CD4-positive, alpha-beta T cell (primary cell): Measurements from ENCODE around the gene ZBTB20. TPM values are rescaled to one million over a fixed set of nuclear protein-coding genes. Genes with fewer than 3 reads are reported as not detected.

Experiments
- ATAC-seq: fragments of 200-7000 bp; cut with Tn5 transposase; one replicate; pipeline ENCODE4 v1.10.0; 2022; ENCODE audit warnings: mild to moderate bottlenecking; ENCODE audit not compliant: poor library complexity
- CTCF ChIA-PET: fragments of 350-600 bp; sonication (Branson Sonifier 250); formaldehyde crosslinking; loops from one replicate; lab custom pipeline; 2021; ENCODE audit warnings: antibody characterized with exemption, inconsistent platforms; lab: Charles Lee
- POLR2A ChIA-PET: fragments of 350-600 bp; sonication (Branson Sonifier 250); formaldehyde crosslinking; loops from one replicate; lab custom pipeline; 2021; ENCODE audit warnings: antibody characterized with exemption, inconsistent platforms; lab: Charles Lee
- DNase-seq, 14 experiments: peaks; one replicate each; pipeline ENCODE4 v3.0.0-alpha.2; 2013 to 2020; ENCODE audit warnings: mixed read lengths in 2 of 14
- H3K27ac ChIP-seq, 2 donors: one replicate each; pipeline versions ENCODE4 v1.5.1 to v1.7.0; 2013; ENCODE audit warnings: low read length in 2 of 2, low read depth in 1 of 2, mild to moderate bottlenecking in 1 of 2
- H3K27me3 ChIP-seq, 2 experiments: 1 replicate in 1 of 2; 2 replicates in 1 of 2; pipeline versions ENCODE4 v1.6.1 to v1.7.0; 2013; ENCODE audit warnings: low read length in 2 of 2, control low read depth in 1 of 2, mild to moderate bottlenecking in 1 of 2, moderate library complexity in 1 of 2; ENCODE audit not compliant: insufficient read depth in 2 of 2, control insufficient read depth in 1 of 2
- H3K36me3 ChIP-seq: one replicate; pipeline ENCODE4 v1.6.1; 2013; ENCODE audit warnings: low read length, control low read depth; ENCODE audit not compliant: insufficient read depth
- H3K4me1 ChIP-seq: one replicate; pipeline ENCODE4 v1.6.1; 2013; ENCODE audit warnings: low read length, control low read depth; ENCODE audit not compliant: insufficient read depth
- H3K4me3 ChIP-seq: one replicate; pipeline ENCODE4 v1.5.1; 2013; ENCODE audit warnings: mild to moderate bottlenecking, low read length, moderate library complexity
- H3K9me3 ChIP-seq, 2 experiments: 1 replicate in 1 of 2; 2 replicates in 1 of 2; pipeline versions ENCODE4 v1.6.1 to v1.7.0; 2013; ENCODE audit warnings: low read length in 2 of 2, mild to moderate bottlenecking in 2 of 2, control low read depth in 1 of 2, moderate library complexity in 1 of 2; ENCODE audit not compliant: control insufficient read depth in 1 of 2, insufficient read depth in 1 of 2
- H3K27ac Mint-ChIP-seq: one replicate; pipeline ENCODE4 v1.8.0; 2020; ENCODE audit warnings: mixed read lengths
- H3K27me3 Mint-ChIP-seq: one replicate; pipeline ENCODE4 v1.8.0; 2021; ENCODE audit warnings: mixed read lengths
- H3K36me3 Mint-ChIP-seq: one replicate; pipeline ENCODE4 v1.8.0; 2021; ENCODE audit warnings: low read depth, mixed read lengths
- H3K4me1 Mint-ChIP-seq: one replicate; pipeline ENCODE4 v1.8.0; 2021; ENCODE audit warnings: low read depth, mixed read lengths
- H3K4me3 Mint-ChIP-seq: one replicate; pipeline ENCODE4 v1.8.0; 2020; ENCODE audit warnings: mild to moderate bottlenecking, mixed read lengths
- H3K9me3 Mint-ChIP-seq: one replicate; pipeline ENCODE4 v1.8.0; 2020; ENCODE audit warnings: mixed read lengths
- intact Hi-C, 2 experiments: fragments of 100-400 bp; cut with DNase I in 1 of 2; cut with micrococcal nuclease in 1 of 2; formaldehyde crosslinking; loops; one replicate each; pipeline versions ENCODE4 v1.15.1 to v1.9.0; 2023 to 2025; cut with DNase I, micrococcal nuclease
- total RNA-seq, 174 experiments: library from RNA in 2 of 174; stranded (reverse) in 2 of 174; gene quantifications; one replicate each; pipeline ENCODE4 v1.2.3 and lab custom pipeline; 2021 to 2026
- TF ChIP-seq, protein P1 (sequence below): fragments of 200-600 bp; IDR thresholded peaks from one replicate; pipeline ENCODE4 v1.8.0; 2022; ENCODE audit warnings: antibody characterized with exemption, mild to moderate bottlenecking

ZBTB20 gene
- total RNA-seq, 2 experiments from 2014 or later = 41.6 to 47.4 TPM

DNA sequence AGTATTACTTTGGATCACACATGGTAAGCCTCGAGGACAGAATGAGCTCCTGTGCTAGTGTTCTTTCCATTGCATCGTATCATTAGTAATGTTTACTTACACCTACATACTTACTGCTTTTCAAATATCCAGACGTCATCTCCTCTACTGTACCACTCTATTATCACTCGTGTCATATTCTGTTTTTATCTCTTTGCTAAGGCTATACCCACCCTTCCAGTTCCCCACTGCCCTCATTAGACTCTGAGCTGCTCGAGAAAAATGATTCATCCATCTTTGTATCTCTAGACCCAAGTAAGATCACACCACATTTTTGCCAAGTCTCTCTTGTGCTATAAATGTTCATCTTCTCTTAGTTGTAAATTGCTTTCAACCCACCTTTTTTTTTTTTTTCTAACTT, 607.6 kb downstream of the ZBTB20 start:
- CTCF ChIA-PET = no interaction called here
- TF ChIP-seq, protein P1, sequence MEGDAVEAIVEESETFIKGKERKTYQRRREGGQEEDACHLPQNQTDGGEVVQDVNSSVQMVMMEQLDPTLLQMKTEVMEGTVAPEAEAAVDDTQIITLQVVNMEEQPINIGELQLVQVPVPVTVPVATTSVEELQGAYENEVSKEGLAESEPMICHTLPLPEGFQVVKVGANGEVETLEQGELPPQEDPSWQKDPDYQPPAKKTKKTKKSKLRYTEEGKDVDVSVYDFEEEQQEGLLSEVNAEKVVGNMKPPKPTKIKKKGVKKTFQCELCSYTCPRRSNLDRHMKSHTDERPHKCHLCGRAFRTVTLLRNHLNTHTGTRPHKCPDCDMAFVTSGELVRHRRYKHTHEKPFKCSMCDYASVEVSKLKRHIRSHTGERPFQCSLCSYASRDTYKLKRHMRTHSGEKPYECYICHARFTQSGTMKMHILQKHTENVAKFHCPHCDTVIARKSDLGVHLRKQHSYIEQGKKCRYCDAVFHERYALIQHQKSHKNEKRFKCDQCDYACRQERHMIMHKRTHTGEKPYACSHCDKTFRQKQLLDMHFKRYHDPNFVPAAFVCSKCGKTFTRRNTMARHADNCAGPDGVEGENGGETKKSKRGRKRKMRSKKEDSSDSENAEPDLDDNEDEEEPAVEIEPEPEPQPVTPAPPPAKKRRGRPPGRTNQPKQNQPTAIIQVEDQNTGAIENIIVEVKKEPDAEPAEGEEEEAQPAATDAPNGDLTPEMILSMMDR = no peak
- intact Hi-C loops = no loop called here
- H3K4me3 ChIP-seq = no peak overlapping the region
- Mint-ChIP-seq H3K27me3 (no peaks in the 10 kb centered on the region), H3K4me1 (peaks cover under 1% of the 10 kb centered on the region), H3K27ac (no peak overlapping the region), H3K9me3 (peaks cover 9% of the 10 kb centered on the region), H3K36me3 (peaks cover 33% of the 10 kb centered on the region), H3K4me3 (no peak overlapping the region)
- ATAC-seq = no peak
- H3K36me3 ChIP-seq = no peaks in the 10 kb centered on the region
- no peaks in the 10 kb centered on the region for H3K27me3 ChIP-seq
- no peak overlapping the region for H3K27ac ChIP-seq
- no peak for DNase-seq
- H3K9me3 ChIP-seq = no peaks in the 10 kb centered on the region
- no peaks in the 10 kb centered on the region for H3K4me1 ChIP-seq
- POLR2A ChIA-PET = no interaction called here

- TF ChIP-seq, protein P1 = no peak
- no peak for DNase-seq
- POLR2A ChIA-PET = no interaction called here
Measured at GRCh38 chr3:114538211-114538610, 608.9 kb downstream of the ZBTB20 start.

DNA sequence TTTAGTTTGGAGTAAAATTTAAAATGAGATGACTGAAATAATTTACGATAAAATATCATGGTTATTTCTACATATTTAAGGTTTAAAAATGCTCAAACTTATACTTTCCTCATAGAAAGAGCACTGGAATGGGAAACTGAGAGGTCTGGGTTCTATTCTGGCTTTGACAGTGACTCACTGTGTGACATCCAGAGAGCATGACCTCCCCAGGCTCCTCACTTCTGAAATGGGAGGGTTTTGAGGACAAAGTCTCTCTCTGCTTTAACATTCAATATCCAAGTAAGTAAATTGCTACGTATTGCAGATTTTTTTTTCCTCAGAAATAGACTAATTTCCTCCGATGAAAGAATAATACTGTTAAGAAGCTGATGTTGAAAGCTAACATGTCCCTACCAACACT, 618.6 kb downstream of the ZBTB20 start:
- Histone ChIP-seq H3K36me3 (no peaks in the 10 kb centered on the region), H3K27ac (no peak overlapping the region), H3K4me1 (peaks cover 6% of the 10 kb centered on the region), H3K4me3 (no peak overlapping the region), H3K9me3 (peaks cover 0 to 4% of the 10 kb centered on the region in 2 experiments), H3K27me3 (no peaks in the 10 kb centered on the region)
- POLR2A ChIA-PET = no interaction called here
- Mint-ChIP-seq H3K4me1 (no peaks in the 10 kb centered on the region), H3K36me3 (peaks cover 35% of the 10 kb centered on the region), H3K27ac (no peak overlapping the region), H3K4me3 (no peak overlapping the region), H3K27me3 (no peaks in the 10 kb centered on the region), H3K9me3 (peaks cover 3% of the 10 kb centered on the region)
- intact Hi-C loops = no loop called here
- DNase-seq (no peak), ATAC-seq (no peak)
- CTCF ChIA-PET = interaction anchor here (1.4 kb wide), 1 partner anchor 12 kb away, joined by 4 read pairs; no protein-coding TSS in a partner anchor
- TF ChIP-seq, protein P1 = no peak

More at GRCh38 chr3:114538211-114538610, 608.9 kb downstream of the ZBTB20 start:
- ATAC-seq = no peak
- Mint-ChIP-seq H3K4me1 (peaks cover 8% of the 10 kb centered on the region), H3K27ac (no peak overlapping the region), H3K27me3 (no peaks in the 10 kb centered on the region), H3K4me3 (no peak overlapping the region), H3K36me3 (peaks cover 46% of the 10 kb centered on the region), H3K9me3 (peaks cover 15% of the 10 kb centered on the region)
- Histone ChIP-seq H3K4me3 (no peak overlapping the region), H3K36me3 (no peaks in the 10 kb centered on the region), H3K27me3 (no peaks in the 10 kb centered on the region), H3K27ac (no peak overlapping the region), H3K4me1 (no peaks in the 10 kb centered on the region), H3K9me3 (no peaks in the 10 kb centered on the region)
- CTCF ChIA-PET = interaction anchor here (1.0 kb wide), 1 partner anchor 11 kb away, joined by 3 read pairs; no protein-coding TSS in a partner anchor
- intact Hi-C loops = no loop called here
